Umbilical cord (tissue), 2 donors: ENCODE results near the gene GTF2A1L. TPM values are rescaled to one million over a fixed set of nuclear protein-coding genes. Genes with fewer than 3 reads are reported as not detected.
A peak's percentile ranks its signal among the peaks of the same experiment; 100 is the strongest.
"Not testable (repeated sequence)": the region's sequence is repeated elsewhere in the genome, so short reads cannot be mapped to it uniquely, and the experiment has no call there.

Source experiments
- DNase-seq: peaks from one replicate; pipeline ENCODE4 v3.0.0-alpha.2; 2015; ENCODE audit warnings: low spot score
- total RNA-seq: library from RNA; depleted of rRNA; stranded (reverse); fragments of >200 nt; gene quantifications from one replicate; pipeline ENCODE4 v1.2.3, GENCODE V29; 2014; ENCODE audit warnings: low replicate concordance; ENCODE audit not compliant: insufficient read depth

Gene GTF2A1L
- total RNA-seq, 1 donor from 2014 or later: 99.9 TPM

- DNase-seq: no peak
Observed at GRCh38 chr2:48607307-48608014, 10.2 kb upstream of the GTF2A1L start.

- DNase-seq: no peak
Observed at GRCh38 chr2:48613211-48613610, 4.4 kb upstream of the GTF2A1L start.

- not testable (repeated sequence) for DNase-seq
Observed at GRCh38 chr2:48614581-48614980, 3.1 kb upstream of the GTF2A1L start.

GRCh38 chr2:48619526-48619925, 1.9 kb downstream of the GTF2A1L start:
- DNase-seq: no peak

- no peak for DNase-seq
Observed at GRCh38 chr2:48620604-48621003, 2.9 kb downstream of the GTF2A1L start.

GRCh38 chr2:48622691-48623090, 5.0 kb downstream of the GTF2A1L start:
- DNase-seq: not testable (repeated sequence)

GRCh38 chr2:48624696-48625095, 7.0 kb downstream of the GTF2A1L start:
- no peak for DNase-seq

- DNase-seq: no peak
Observed at GRCh38 chr2:48626047-48626446, 8.4 kb downstream of the GTF2A1L start.

GRCh38 chr2:48633143-48633542, 15.5 kb downstream of the GTF2A1L start:
- peak; percentile 82 for DNase-seq

- DNase-seq: peak; percentile 44
Observed at GRCh38 chr2:48635786-48636185, 18.1 kb downstream of the GTF2A1L start.

- DNase-seq: peak; percentile 94
Observed at GRCh38 chr2:48638261-48638660, 20.6 kb downstream of the GTF2A1L start.

GRCh38 chr2:48651158-48651790, 33.6 kb downstream of the GTF2A1L start:
- DNase-seq: peak; percentile 69

GRCh38 chr2:48668992-48669391, 51.3 kb downstream of the GTF2A1L start:
- no peak for DNase-seq

- no peak for DNase-seq
Observed at GRCh38 chr2:48673581-48673980, 55.9 kb downstream of the GTF2A1L start.

- DNase-seq: no peak
Observed at GRCh38 chr2:48674933-48675332, 57.3 kb downstream of the GTF2A1L start.

GRCh38 chr2:48677450-48677849, 59.8 kb downstream of the GTF2A1L start:
- no peak for DNase-seq

GRCh38 chr2:48685126-48685525, 67.5 kb downstream of the GTF2A1L start:
- DNase-seq: no peak

GRCh38 chr2:48691935-48692691, 74.5 kb downstream of the GTF2A1L start:
- no peak for DNase-seq

- no peak for DNase-seq
Observed at GRCh38 chr2:48693066-48693465, 75.4 kb downstream of the GTF2A1L start.

- DNase-seq: no peak
Observed at GRCh38 chr2:48693645-48694044, 76.0 kb downstream of the GTF2A1L start.

- DNase-seq: no peak
Observed at GRCh38 chr2:48694149-48694548, 76.5 kb downstream of the GTF2A1L start.

GRCh38 chr2:48695991-48696390, 78.3 kb downstream of the GTF2A1L start:
- no peak for DNase-seq

GRCh38 chr2:48696881-48697280, 79.2 kb downstream of the GTF2A1L start:
- no peak for DNase-seq
